Measurements from ENCODE around the gene NACAD.
"Not testable (repeated sequence)": the region's sequence is repeated elsewhere in the genome, so short reads cannot be mapped to it uniquely, and the experiment has no call there.

Gene NACAD

DNA sequence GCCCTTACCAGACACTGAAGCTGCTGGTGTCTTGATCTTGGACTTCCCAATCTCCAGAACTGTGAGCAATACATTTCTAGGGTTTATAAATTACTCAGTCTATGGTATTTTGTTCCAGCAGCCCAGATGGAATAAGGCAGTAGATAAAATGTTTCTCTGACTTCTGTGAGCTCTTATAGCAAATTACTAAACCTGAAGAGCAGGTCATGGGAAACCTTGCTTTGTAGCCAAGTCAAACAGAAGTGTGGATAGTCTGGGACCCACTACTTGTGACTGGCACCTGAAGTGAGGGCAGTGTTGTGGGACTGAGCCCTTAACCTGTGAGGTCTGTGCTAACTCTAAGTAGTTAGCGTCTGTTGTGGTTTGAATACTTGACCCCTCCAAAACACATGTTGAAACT lies 27.3 kb upstream of the NACAD start:
- DNase-seq: no peak

DNA sequence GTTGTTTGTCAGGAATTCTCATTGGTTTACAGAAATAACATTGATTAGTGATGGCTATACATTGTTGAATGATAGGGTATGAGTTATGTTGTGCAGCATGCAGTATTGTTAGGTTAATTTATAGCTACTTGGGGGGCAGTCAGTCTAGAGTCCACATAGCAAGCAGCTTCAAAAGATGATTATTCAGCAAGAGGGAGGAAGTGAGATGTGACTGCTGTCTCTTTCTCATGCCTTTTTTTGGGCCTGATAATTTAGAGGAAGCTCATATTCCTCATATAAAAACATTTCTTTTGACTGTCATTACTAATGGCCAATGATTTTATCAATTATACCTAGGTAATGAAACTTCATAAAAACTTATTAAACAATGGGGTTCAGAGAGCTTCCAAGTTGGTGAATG lies 26.2 kb upstream of the NACAD start:
- DNase-seq: no peak

DNA sequence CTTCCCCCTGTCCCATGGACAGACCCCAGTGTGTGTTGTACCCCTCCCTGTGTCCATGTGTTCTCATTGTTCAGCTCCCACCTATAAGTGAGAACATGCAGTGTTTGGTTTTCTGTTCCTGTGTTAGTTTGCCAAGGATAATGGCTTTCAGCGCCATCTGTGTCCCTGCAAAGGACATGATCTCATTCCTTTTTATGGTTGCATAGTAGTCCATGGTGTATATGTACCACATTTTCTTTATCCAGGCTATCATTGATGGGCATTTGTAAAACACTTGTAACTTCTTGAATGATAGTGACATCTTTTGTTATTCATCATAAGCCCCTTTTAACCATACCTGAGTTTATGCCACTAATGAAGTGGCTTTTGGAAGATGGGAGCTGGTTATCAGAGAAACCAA lies 25.5 kb upstream of the NACAD start:
- DNase-seq: not testable (repeated sequence)

DNA sequence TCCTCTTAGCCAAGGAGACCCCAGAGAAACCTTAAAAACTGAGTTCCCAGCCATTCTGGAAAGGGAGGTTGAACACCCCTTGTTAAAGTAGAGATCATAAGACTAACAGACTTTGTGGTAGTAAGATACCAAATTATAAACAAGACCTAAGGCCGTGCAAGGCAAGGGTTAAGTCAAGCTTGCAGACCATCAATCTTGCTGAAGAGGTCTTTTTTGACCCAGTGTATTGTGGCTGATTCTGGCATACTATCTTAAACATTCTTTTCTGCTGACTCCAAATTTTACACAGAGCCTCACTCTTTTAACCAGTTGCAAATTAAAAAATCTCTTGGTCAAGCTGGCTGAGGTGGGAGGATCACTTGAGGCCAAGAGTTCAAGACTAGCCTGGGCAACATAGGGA lies 23.9 kb upstream of the NACAD start:
- no peak for DNase-seq

DNA sequence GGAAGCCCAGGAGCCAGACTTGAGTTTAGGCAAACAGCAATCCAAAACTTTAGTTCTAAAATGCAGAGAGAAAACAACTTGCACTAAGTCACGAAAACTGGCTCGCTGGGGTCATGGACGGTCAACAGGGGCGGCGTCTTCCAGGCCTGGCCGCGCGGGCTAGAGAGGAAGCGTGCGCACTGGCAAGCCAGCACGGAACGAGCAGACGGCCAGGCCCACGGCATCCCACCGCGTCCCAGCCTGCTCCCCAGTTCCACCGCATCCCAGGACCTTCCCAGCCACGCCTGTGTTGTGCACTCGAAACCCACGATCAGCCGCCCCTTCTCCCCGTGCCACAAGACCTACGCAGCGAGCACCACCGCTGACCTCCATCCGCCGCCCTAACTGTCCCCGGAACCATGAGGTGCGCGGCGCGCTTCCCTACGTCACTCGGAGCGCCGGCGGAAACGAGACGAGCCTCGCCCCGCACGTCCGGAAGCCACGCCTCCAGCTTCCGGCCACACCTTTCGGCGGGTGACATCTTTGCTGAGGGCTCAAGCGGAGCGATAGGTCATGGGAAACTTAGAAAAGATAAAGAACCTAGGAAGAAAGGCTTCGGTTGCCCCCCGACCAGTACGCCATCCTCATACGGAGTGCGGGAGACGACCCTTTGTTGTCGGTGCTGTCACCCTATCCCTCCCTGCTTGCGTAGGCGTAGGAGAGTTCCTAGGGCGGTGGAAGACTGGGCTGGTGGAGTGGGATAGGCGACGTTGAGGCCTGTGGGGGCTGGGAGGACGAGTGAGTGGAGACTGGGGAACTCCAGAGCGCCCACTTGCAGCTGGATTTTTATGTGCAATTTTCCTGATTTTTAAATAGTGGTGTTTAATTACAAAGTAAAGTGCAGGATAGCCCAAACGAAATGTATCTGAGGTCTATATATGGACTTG lies 22.8 kb upstream of the NACAD start, which contains the start of gene TBRG4:
Gene TBRG4 (minus strand): TSS at position 400 of the 926 bp plus-strand sequence. CDS start 2,460 bp downstream, outside the sequence.
- peak; percentile 97 for DNase-seq

DNA sequence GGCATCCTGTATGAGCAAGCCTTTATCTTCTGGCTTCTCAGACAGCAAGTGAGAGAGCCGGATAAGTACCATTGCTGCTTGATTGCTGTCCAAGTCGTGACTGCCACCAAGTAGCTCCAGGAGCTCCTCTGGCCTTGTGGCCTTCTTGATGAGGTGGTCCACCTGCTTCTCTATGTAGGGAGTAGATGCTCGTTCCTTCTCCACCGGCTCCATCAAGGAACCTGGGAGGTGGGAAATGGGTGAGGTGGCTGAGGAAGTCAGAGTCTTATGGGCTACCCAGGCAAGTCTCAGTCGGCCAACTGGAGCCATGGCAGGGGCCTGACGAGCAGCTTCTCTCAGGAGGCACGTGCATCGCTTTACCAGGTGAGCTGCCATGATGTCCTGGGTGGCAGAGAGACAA lies 20.1 kb upstream of the NACAD start:
- no peak for DNase-seq

DNA sequence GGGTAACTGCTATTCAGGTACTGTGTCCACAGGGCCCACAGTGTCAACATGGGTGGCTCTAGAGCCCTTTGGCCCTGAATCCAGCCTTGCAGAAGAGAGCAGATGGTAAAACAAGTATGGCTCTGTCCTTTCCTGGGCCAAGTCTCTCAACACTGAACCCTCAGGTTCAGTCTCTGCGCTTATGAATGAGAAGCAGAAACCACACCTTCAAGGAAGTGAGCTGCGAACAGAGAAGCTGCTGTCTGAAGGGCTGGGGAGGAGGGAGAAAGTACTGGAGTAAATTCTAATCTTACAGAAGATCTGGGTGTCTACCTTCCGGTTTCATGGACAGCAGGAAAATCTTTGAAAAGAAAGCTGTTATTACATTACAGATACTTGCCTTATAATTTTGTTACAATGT lies 18.6 kb upstream of the NACAD start:
- DNase-seq: no peak

DNA sequence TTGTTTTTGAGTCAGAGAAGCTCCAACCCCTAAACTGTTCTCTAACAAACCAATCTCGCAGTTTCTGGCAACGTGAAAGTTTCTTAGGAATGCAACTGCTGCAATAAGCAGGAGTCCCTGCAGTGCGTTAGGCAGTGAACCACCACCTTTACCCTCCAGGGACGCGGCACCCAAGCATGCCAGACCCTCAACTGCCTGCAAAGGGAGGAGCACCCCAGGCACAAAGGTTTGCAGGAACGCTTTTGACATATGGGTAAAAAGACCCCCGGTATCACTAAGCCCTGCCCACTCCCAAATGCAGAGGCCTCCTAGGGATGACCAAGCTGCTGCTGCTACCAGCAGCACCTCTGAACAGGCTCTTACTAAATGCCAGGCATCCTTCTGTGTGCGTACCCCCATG lies 18.1 kb upstream of the NACAD start:
- no peak for DNase-seq

DNA sequence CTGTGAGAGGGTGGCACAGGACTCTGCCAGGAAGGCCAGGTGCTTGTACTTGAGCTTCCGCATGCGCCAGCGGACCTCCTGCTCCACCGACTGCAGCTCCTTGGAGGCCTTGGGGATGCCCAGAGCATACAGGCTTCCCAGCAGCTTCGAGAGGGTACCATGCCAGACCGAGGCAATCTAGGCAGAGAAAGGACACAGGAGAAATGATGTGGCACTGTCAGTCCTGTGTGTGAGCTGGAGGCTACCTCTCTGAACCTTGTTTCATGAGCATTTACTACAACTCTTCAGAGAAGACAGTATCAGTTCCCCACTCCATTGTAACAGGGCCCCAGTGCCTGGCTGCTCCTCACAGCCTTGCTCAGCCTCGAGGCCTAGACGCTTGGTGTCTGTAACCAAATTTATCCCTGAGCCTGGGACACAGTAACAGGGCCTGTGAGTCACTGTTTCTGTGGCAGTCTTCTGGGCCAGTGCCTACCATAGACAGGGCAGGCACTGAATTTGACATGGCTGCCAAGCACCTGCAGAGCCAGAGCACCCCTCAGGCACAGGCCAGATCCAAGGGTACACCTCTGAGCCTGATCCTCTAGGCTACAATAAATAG lies 16.9 kb upstream of the NACAD start:
- no peak for DNase-seq

DNA sequence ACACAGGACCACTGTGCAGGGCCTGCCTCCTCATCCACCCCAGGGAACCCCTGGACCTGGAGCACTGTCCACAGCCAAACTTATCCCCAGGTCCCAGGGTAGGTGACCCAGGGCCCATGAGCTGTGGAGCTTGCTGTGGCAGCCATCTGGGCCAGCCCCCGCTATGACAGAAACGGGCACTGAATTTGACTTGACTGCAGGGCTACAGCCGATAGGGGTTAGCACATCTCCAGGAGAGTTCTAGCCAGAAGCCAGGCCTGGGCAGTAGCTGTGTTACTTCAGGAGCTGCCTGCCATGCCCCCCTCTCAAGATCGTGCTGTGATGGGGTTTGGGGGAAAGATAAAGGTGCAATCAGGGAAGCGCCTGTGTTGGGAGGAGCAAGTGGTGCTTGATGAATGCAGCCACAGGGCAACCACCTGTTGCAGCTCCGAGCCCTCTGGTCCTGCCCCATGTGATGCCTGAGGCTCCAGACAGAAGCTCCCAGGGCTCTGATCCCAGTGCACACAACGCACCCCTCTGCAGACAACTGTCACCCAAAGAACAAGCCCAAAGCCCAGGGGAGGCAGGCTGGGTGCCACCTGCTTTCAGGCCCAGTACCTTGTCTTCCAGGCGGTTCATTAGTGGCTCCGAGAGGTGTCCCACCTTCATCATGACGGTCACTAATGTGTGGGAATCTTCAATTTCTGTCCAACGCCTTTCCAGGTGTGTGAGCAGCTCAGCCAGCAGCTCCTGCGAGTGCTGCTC lies 16.2 kb upstream of the NACAD start:
- DNase-seq: no peak

DNA sequence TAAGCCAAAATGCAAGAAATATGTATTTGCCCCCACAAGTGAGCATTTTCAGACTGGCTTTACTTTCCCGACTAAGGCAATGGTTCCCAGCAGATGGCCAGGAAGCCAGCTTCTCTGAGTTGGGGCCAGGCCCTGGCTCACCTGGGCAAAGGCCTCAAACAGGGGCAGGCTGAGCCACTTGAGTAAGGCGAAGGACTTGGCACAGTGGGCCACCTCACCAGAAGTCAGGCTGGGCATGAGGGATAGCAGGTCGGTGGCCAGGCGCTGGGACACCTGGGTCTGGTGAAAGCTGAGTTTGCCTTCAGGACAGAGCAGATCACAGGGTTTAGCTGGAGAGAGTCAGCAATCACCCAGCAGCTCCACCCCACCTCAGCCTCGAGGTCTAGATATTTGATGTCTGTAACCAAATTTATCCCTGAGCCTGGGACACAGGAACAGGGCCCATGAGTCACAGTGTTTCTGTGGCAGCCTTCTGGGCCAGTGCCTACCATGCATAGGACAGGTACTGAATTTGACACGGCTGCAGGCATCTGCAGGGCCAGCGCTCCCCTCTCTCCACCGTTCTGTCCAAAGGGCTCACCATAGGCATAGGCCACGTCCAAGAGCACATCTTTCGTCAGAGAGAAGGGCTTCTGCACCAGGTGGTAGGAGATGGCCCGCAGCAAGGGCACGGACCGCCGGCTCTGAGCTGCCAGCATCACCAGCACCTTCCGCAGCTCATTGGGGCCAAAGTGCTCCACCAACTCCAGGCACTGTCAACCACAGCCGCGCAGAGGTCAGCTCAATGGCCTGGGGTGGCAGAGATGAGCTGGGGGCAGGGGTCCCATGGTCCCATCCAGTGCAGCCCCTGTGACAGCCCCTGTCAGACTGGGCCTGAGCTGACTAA lies 15.4 kb upstream of the NACAD start:
- no peak for DNase-seq

DNA sequence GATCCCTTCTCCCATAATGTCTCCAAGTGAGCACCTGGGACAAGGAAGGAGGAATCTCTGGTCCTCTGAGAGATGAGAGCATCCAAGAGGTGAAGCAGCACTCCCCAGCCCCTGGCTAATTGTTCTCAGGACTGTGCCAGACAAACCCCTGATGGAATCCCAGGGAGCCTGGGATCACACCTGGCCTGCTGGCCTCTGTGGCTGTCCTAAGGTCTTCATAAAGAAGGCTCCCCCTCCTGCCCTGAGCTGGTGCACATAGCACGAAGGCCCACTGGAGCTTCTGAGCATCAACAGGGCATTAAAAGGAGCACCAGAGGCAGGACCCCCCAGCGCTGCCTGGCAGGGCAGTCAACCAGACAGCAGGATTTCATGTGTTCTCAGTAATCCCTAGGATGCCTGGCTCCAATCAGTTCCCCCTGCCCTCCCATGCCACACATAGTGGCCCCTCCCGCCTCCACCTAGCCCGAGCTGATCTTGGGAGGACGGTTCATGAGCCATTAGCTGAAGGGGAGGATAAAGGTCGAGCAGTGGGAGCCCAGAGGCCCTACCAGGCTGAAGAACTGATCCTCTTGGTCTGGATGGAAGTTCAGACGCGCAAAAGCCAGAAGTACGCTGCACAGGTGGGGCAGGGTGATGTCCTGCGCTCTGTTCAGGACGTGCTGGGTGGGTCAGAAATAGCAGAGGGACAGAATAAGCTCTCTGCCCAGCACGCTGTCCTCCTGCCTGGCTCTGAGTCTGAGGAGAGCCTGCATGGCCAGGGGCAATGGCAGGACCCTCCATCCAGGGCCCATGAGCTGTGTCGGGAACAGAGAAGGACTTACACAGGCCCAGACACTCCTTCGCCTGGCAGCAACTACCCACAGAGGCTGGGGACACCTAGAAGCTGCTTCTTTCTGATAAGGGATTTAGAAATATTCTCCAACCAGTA lies 14.3 kb upstream of the NACAD start:
- DNase-seq: no peak

DNA sequence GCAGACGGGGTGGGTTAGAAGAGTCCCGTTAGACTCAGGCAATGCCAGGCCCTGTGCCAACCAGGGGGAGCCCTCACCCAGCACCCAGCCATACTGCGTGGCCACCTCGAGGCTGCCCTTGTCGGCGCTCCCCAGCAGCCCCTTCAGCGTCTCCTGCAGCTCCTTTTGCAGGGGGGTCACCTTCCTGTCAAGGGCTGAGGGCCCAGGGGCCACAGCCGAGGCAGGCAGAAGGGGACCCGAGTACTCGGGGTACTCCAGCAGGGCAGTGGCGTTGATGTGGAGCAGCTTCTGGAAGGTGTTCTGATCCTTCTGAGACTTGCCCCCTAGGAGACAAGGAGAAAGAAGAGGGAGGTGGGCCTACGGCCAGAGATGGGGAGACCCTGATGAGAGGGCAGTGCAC lies 13.0 kb upstream of the NACAD start:
- no peak for DNase-seq

DNA sequence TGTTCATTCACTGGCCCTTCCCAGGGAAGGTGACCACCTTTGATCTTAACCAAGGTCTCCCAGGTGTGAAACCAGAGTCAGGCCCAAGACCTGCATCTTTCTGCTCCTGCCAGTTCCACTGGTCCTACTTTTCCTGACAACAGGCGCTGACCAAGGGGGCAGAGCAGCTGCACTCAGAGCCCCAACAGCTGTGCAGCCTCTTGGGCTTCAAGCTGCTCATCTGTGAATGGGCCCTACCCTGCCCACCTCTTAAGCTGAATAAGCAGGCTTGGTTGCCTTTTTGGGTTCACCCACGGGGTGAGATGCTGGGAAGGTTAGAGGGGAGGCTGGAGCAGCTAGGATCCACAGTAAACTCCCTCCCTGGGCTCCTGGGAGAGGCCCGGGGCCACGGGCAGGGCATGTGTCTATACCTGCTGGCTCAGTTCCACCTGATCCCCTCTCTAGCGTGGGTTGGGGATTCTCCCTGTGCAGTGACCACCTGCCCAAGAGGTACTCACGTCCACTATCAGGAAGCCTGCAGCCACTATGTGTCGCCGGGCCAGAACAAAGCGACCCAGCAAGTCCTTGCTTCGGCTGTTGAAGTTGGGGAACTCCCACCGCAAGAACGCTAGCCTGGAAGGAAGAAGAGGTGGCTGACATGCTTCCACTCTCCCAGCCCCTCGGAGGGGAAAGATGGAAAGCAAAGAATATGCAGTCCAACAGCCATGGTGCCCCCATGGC lies 12.2 kb upstream of the NACAD start:
- DNase-seq: no peak

DNA sequence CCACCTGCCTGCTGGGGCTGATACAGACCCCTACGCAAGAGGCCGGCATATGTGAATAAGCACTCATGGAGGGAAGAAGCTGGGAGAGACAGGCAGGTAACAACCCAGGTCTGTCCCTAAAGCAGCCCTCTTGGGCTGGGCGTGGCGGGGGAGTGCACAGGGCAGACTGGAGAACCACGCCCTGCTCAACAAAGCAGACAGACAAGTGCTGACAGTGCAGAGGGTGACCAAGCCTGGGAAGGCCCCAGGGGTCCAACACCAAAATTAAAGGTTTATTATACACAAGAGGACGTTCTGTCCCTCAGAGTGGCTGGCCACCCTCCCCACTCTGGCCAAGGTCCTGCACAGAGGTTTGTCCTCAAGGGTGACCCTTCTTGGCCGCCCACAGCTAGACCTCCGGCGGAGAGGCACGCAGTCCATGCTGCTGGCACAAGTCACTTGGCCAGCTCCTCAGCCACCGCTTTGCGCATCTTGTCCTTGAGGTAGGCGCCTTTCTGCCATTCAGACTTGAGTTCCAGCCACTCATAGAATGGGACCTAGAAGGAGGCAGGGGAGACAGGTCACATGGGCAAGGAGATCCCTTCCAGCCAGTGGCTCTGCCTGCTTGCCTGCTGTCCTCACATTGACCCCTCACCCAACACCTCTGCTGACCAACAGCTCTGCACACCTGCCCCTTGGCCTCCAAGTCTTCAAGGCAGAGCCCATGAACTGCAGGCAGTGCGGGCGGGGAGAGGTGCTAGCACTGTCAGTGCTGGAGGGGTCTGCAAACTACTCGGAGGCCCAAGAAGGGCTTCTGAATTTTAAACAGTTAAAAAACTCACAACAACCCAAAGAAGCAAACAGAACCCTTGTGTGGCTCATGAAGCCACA lies 11.4 kb upstream of the NACAD start:
- DNase-seq: no peak

DNA sequence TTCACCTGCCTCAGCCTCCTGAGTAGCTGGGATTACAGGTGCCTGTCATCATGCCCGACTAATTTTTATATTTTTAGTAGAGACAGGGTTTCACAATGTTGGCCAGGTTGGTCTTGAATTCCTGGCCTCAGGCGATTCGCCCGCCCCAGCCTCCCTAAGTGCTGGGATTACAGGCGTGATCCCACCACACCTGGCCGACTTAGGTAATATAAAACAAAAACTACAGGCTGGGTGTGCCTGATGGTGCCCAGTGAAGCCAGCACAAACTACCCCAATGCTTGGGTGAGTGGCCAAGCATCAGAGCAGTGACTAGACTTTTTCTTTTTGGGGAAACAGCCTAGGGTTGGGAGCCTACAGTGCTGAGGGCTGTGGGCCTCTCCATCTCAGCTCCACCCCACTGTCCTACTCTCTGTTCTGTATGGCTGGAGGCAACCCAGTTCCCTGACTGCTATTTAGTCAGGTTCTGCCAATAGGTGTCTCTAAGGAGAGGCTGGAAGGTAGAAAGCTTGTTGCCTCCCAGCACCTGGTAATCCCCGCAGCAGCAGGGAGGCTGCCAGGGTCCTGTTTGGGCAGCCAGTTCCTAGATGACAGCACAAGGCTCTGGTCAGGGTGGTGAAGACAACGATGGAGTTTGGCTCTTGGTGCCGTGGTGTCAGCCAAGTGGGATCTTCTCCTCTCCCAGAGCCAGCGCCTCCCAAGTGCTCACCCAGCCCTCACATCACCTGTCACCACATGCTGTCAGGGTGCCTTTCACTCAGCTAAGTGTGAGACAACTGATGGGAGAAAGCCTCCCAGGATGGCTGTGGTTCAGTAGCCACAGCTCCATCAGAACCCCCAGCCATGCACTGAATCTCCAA lies 10.4 kb upstream of the NACAD start:
- no peak for DNase-seq

DNA sequence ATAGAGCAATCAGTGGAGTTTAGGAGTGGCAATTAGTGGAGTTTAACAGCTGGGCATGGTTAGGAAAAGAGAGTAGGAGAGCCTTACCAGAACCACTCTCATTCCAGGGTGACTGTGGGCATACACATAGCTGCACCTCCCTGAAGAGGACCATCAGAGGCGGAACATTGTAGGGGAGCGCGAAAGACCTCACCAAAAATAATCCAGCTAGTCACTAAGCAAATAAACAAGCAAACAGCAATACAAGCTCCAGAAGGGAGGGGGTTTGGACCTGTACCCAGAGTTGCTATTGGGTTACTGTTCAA lies 4.1 kb upstream of the NACAD start:
- no peak for DNase-seq

DNA sequence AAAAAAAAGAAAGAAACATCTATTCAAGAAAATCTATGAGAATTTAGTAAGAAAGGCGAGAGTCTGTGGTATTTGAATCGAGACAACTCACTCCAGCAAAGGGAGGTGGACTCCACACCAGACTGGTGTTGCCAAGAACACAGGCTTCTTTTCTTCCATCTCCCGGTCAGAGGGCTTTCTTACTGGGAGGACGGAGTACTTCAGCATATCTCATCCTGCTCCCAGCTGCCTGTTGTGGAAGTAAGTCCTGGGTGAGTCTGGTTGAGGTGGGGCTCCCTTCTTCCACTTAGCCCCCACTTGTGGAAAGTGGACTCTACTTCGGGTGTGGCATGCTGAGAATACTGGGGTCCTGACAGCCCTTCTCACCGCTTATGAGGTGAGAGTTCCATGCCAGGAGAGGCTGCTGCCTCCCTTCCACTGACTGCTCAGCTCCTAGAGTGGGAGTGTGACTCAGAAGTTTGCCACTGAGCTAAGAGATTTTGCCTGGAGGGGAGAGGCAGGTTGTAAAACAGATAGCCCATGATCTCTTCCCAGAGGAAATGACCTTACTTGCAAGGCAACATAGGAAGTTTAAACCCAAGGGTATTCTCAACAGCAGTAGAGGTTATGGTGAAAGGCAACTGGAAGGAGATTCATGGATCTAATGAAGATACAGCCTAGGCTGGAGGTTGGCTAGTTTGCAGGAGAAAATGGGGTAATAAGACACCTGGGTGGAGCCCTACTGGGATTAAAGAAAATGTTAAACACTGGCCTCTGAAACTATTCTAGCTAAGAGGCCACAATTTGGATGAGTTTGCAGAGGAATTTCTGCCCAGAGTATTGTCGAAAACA lies 3.5 kb upstream of the NACAD start:
- no peak for DNase-seq
